IMR-90 (cell line): ENCODE data around the gene ARHGAP31. TPM values are rescaled to one million over a fixed set of nuclear protein-coding genes. Genes with fewer than 3 reads are reported as not detected.
"Not testable (repeated sequence)": the region's sequence is repeated elsewhere in the genome, so short reads cannot be mapped to it uniquely, and the experiment has no call there.

ENCODE experiments used
- ATAC-seq: fragments of 200-7000 bp; cut with Tn5 transposase; 2 replicates; pipeline ENCODE4 v1.9.1; 2020; ENCODE audit warnings: low read depth, mild to moderate bottlenecking, moderate library complexity
- BruUV-seq: library from RNA; stranded (reverse); fragments of 400-500 nt; replicated peaks from 2 replicates; lab custom pipeline; 2021; lab: Mats Ljungman, UMichigan
- CTCF ChIA-PET: fragments of 300-600 bp; formaldehyde crosslinking; extraction: SDS; loops from one replicate; lab custom pipeline; 2021; ENCODE audit warnings: antibody characterized with exemption; lab: Yijun Ruan, JAX
- POLR2A ChIA-PET: fragments of 300-600 bp; sonication (Branson Sonifier 250); formaldehyde crosslinking; loops from one replicate; lab custom pipeline; 2022; ENCODE audit warnings: antibody characterized with exemption; ENCODE audit not compliant: unreplicated experiment; lab: Charles Lee
- DNase-seq: peaks from one replicate; pipeline ENCODE4 v3.0.0; 2013
- H2AFZ ChIP-seq: replicated peaks from 2 replicates; pipeline ENCODE3; 2013; ENCODE audit warnings: low read length, mild to moderate bottlenecking; ENCODE audit not compliant: poor library complexity
- H2AK5ac ChIP-seq: 2 replicates; pipeline ENCODE4 v1.6.1; 2013; ENCODE audit warnings: low read depth, low read length, inconsistent platforms
- H2AK9ac ChIP-seq: replicated peaks from 2 replicates; pipeline ENCODE3; 2013; ENCODE audit warnings: mild to moderate bottlenecking, low read depth, low read length, moderate library complexity; ENCODE audit not compliant: poor library complexity
- H2BK120ac ChIP-seq: 2 replicates; pipeline ENCODE4 v1.6.1; 2013; ENCODE audit warnings: low read depth, low read length, inconsistent platforms
- H2BK15ac ChIP-seq: 3 replicates; pipeline ENCODE4 v1.6.1; 2013; ENCODE audit warnings: low read depth, low read length, inconsistent platforms
- H2BK20ac ChIP-seq: 2 replicates; pipeline ENCODE4 v1.6.1; 2013; ENCODE audit warnings: low read depth, mild to moderate bottlenecking, inconsistent platforms, low read length, moderate library complexity
- H2BK5ac ChIP-seq: 2 replicates; pipeline ENCODE4 v1.6.1; 2013; ENCODE audit warnings: mild to moderate bottlenecking, low read depth, low read length, inconsistent platforms; ENCODE audit not compliant: poor library complexity, severe bottlenecking
- H3K14ac ChIP-seq: replicated peaks from 2 replicates; pipeline ENCODE4 v1.6.1; 2013; ENCODE audit warnings: low read depth, low read length, inconsistent platforms
- H3K18ac ChIP-seq: 2 replicates; pipeline ENCODE4 v1.6.1; 2013; ENCODE audit warnings: low read depth, low read length, control low read depth
- H3K23ac ChIP-seq: 2 replicates; pipeline ENCODE4 v1.6.1; 2013; ENCODE audit warnings: low read depth, low read length, inconsistent platforms
- H3K27ac ChIP-seq: 2 replicates; pipeline ENCODE4 v1.5.1; 2013; ENCODE audit warnings: mild to moderate bottlenecking, control low read depth, low read length; ENCODE audit not compliant: insufficient read depth
- H3K27me3 ChIP-seq: 2 replicates; pipeline ENCODE4 v1.6.1; 2013; ENCODE audit warnings: low read length; ENCODE audit not compliant: control insufficient read depth, insufficient read depth
- H3K36me3 ChIP-seq: 2 replicates; pipeline ENCODE4 v1.6.1; 2013; ENCODE audit warnings: low read length, mixed read lengths; ENCODE audit not compliant: control insufficient read depth, insufficient read depth
- H3K4ac ChIP-seq: 2 replicates; pipeline ENCODE4 v1.6.1; 2013; ENCODE audit warnings: low read depth, low read length, inconsistent platforms
- H3K4me1 ChIP-seq: 2 replicates; pipeline ENCODE4 v1.6.1; 2013; ENCODE audit warnings: low read length, mixed read lengths; ENCODE audit not compliant: control insufficient read depth, insufficient read depth
- H3K4me2 ChIP-seq: 2 replicates; pipeline ENCODE4 v1.6.1; 2013; ENCODE audit warnings: low read depth, mild to moderate bottlenecking, control low read depth, low read length, moderate library complexity
- H3K4me3 ChIP-seq: 2 replicates; pipeline ENCODE4 v1.5.1; 2013; ENCODE audit warnings: low read depth, mild to moderate bottlenecking, control low read depth, low read length, moderate library complexity; ENCODE audit not compliant: insufficient read depth
- H3K56ac ChIP-seq: 2 replicates; pipeline ENCODE4 v1.6.1; 2013; ENCODE audit warnings: low read length, inconsistent platforms; ENCODE audit not compliant: insufficient read depth; ENCODE audit errors: extremely low read depth
- H3K79me1 ChIP-seq, 2 experiments: 2 replicates each; pipeline ENCODE4 v1.6.1; 2013; ENCODE audit warnings: low read length in 2 of 2, inconsistent platforms in 1 of 2, low read depth in 1 of 2
- H3K9ac ChIP-seq: 2 replicates; pipeline ENCODE4 v1.6.1; 2013; ENCODE audit warnings: low read depth, low read length, control low read depth
- H3K9me1 ChIP-seq: 2 replicates; pipeline ENCODE4 v1.6.1; 2013; ENCODE audit warnings: low read length, inconsistent platforms; ENCODE audit not compliant: insufficient read depth
- H3K9me3 ChIP-seq: 2 replicates; pipeline ENCODE4 v1.6.1; 2013; ENCODE audit warnings: low read length; ENCODE audit not compliant: control insufficient read depth, insufficient read depth
- H4K20me1 ChIP-seq: 2 replicates; pipeline ENCODE4 v1.6.1; 2013; ENCODE audit warnings: low read length, inconsistent platforms; ENCODE audit not compliant: insufficient read depth
- H4K5ac ChIP-seq: 2 replicates; pipeline ENCODE4 v1.6.1; 2013; ENCODE audit warnings: mild to moderate bottlenecking, low read depth, low read length, control low read depth
- H4K8ac ChIP-seq, 2 experiments: 2 replicates each; pipeline ENCODE4 v1.6.1; 2013; ENCODE audit warnings: low read depth in 2 of 2, low read length in 2 of 2, control low read depth in 1 of 2, inconsistent platforms in 1 of 2
- H4K91ac ChIP-seq: 2 replicates; pipeline ENCODE4 v1.6.1; 2013; ENCODE audit warnings: low read depth, low read length, inconsistent platforms; ENCODE audit not compliant: insufficient read depth
- WGBS, 2 experiments: methylation state at CpG; one replicate each; pipeline versions ENCODE4 v1.1.5 to v1.1.7; 2013; ENCODE audit warnings: missing lambda C conversion rate in 2 of 2; ENCODE audit not compliant: insufficient read length in 1 of 2; ENCODE audit errors: extremely low coverage in 2 of 2; 5-methylcytosine and 5-hydroxymethylcytosine counted together
- dilution Hi-C: fragments of 300-500 bp; cut with HindIII; formaldehyde crosslinking; loops from one replicate; pipeline ENCODE4 v1.14.3; 2018; ENCODE audit warnings: low sequenced_read_pairs; ENCODE audit not compliant: unreplicated experiment
- in situ Hi-C: fragments of 300-500 bp; cut with MboI; formaldehyde crosslinking; loops from 3 replicates; pipeline ENCODE4 v1.14.3; 2019; ENCODE audit warnings: low sequenced_read_pairs, inconsistent platforms, mixed read lengths
- intact Hi-C: fragments of 100-400 bp; cut with micrococcal nuclease; formaldehyde crosslinking; loops from 2 replicates; pipeline ENCODE4 v1.10.0; 2022
- polyA plus RNA-seq, 3 experiments: library from polyadenylated mRNA; depleted of rRNA; stranded (reverse); fragments of >200 nt; gene quantifications; 2 replicates each; pipeline ENCODE4 v1.2.3, GENCODE V29; 2012; ENCODE audit warnings: low replicate concordance in 1 of 3
- total RNA-seq: library from RNA; depleted of rRNA; stranded (reverse); fragments of >200 nt; gene quantifications from 2 replicates; pipeline ENCODE4 v1.2.3, GENCODE V29; 2012

The ARHGAP31 gene
- total and polyA plus RNA-seq, 2 of the 4 experiments (the other 2 are of a cell fraction), result 6.6 to 7.7 TPM

DNA sequence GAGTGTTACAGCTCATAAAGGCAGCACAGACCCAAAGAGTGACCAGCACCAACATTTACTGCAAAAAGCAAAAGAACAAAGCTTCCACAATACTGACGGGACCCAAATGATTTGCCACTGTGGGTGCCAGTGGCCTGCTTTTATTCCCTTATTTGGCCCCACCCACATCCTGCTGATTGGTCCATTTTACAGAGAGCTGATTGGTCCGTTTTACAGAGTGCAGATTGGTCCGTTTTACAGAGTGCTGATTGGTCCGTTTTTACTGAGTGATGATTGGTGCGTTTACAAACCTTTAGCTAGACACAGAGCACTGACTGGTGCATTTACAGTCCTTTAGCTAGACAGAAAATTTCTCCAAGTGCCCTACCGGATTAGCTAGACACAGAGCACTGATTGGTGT, 43.2 kb downstream of the ARHGAP31 start:
- H4K91ac ChIP-seq, dilution Hi-C loops, H2BK120ac ChIP-seq, BruUV-seq, H2AFZ ChIP-seq, intact Hi-C loops, ATAC-seq, H2AK5ac ChIP-seq, POLR2A ChIA-PET, H3K4me3 ChIP-seq, H4K5ac ChIP-seq, H3K4ac ChIP-seq, H2BK5ac ChIP-seq, H4K8ac ChIP-seq, H3K9me1 ChIP-seq, H3K56ac ChIP-seq, H3K27ac ChIP-seq, H3K9me3 ChIP-seq, H3K9ac ChIP-seq, H4K20me1 ChIP-seq, H3K4me2 ChIP-seq, H2BK20ac ChIP-seq, CTCF ChIA-PET, H3K4me1 ChIP-seq, H3K36me3 ChIP-seq, H3K23ac ChIP-seq, in situ Hi-C loops, H3K18ac ChIP-seq, H3K27me3 ChIP-seq, H3K14ac ChIP-seq, H2BK15ac ChIP-seq, H2AK9ac ChIP-seq, DNase-seq: not testable (repeated sequence)
- peaks cover 8 to 30% of the 10 kb centered on the region in 2 experiments for H3K79me1 ChIP-seq
- WGBS, 2 experiments, result 100% methylated on average over 1 of the region's 6 CpGs; no CpG with 5 or more reads in 1 of the 2 experiments
